DOHH2 (cell line): ENCODE results near the gene CSRNP3.

ENCODE experiments used
- H3F3A ChIP-seq: fragments of 200-600 bp; sonication (generic), shearing (Covaris generic); 2 replicates; pipeline ENCODE4 v1.6.0; 2016; ENCODE audit warnings: antibody characterized with exemption, mild to moderate bottlenecking; ENCODE audit not compliant: control insufficient read depth, insufficient read depth
- H3K27ac ChIP-seq: fragments of 200-600 bp; sonication (generic); 2 replicates; pipeline ENCODE4 v1.5.1; 2014; ENCODE audit warnings: low read depth, mild to moderate bottlenecking, low read length, moderate library complexity
- H3K27me3 ChIP-seq: fragments of 200-600 bp; sonication (generic); 2 replicates; pipeline ENCODE4 v1.6.1; 2014; ENCODE audit warnings: mild to moderate bottlenecking, low read length, mixed read lengths; ENCODE audit not compliant: control insufficient read depth
- H3K36me3 ChIP-seq: fragments of 200-600 bp; sonication (generic); 2 replicates; pipeline ENCODE4 v1.6.1; 2014; ENCODE audit warnings: mild to moderate bottlenecking, low read length, moderate library complexity, mixed read lengths; ENCODE audit not compliant: control insufficient read depth
- H3K4me1 ChIP-seq: fragments of 200-600 bp; sonication (generic); 2 replicates; pipeline ENCODE4 v1.6.1; 2014; ENCODE audit warnings: mild to moderate bottlenecking, low read length, mixed read lengths; ENCODE audit not compliant: control insufficient read depth
- H3K4me2 ChIP-seq: fragments of 200-600 bp; sonication (generic); 2 replicates; pipeline ENCODE4 v1.6.0; 2014; ENCODE audit warnings: mild to moderate bottlenecking, low read length, moderate library complexity
- H3K4me3 ChIP-seq: fragments of 200-600 bp; sonication (generic); 2 replicates; pipeline ENCODE4 v1.5.1; 2014; ENCODE audit warnings: mild to moderate bottlenecking, low read length, mixed read lengths
- H3K79me2 ChIP-seq: fragments of 200-600 bp; sonication (generic); 2 replicates; pipeline ENCODE4 v1.6.1; 2014; ENCODE audit warnings: mild to moderate bottlenecking, low read length, mixed read lengths; ENCODE audit not compliant: control insufficient read depth
- H3K9me2 ChIP-seq: fragments of 200-600 bp; sonication (generic); replicated peaks from 2 replicates; pipeline ENCODE4 v1.6.1; 2014; ENCODE audit warnings: mild to moderate bottlenecking, low read length, mixed read lengths; ENCODE audit not compliant: control insufficient read depth
- H3K9me3 ChIP-seq: fragments of 200-600 bp; sonication (generic); 2 replicates; pipeline ENCODE4 v1.6.1; 2014; ENCODE audit warnings: antibody characterized with exemption, low read length, mixed read lengths; ENCODE audit not compliant: control insufficient read depth, insufficient read depth
- H4K20me1 ChIP-seq: fragments of 200-600 bp; sonication (generic); 2 replicates; pipeline ENCODE4 v1.6.0; 2014; ENCODE audit warnings: low read depth, mild to moderate bottlenecking, antibody characterized with exemption, low read length, moderate library complexity; ENCODE audit not compliant: control insufficient read depth, insufficient read depth
- CTCF ChIP-seq: fragments of 200-600 bp; sonication (generic); IDR thresholded peaks from one replicate; pipeline ENCODE4 v1.5.1; 2014; ENCODE audit warnings: antibody characterized with exemption, mild to moderate bottlenecking, low read depth, low read length; ENCODE audit not compliant: poor library complexity, severe bottlenecking
- EZH2phosphoT487 ChIP-seq: fragments of 200-600 bp; sonication (generic); IDR thresholded peaks from 2 replicates; pipeline ENCODE4 v1.6.1; 2017; ENCODE audit warnings: borderline replicate concordance, mild to moderate bottlenecking, antibody characterized with exemption, low read length, moderate library complexity, mixed read lengths

CSRNP3 gene

DNA sequence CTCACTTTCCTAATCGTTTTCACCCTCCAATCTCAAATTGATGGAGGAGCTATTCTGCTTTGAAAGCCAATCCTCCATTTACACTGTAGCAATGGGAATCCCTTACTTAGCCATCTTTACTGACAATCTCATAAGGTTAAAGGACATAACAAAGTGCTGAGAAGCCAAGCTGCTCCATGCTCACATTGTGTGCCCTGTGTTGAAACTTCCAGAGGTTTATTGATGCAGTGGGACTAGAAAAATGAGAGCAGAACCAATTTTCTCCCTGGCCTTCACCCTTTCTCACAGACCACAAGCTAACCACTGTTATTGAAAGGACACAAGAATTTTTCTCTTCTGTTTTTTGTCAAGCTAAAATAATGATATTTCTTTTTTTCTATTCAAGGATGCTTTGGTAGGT is 63.8 kb downstream of the CSRNP3 start:
- H3K27me3 ChIP-seq: no peaks in the 10 kb centered on the region
- H3K4me3 ChIP-seq: no peak overlapping the region
- 0 out of 2 replicates have a peak, but pooled peaks cover 3% of the 10 kb centered on the region for H3K9me3 ChIP-seq
- H3K27ac ChIP-seq: no peak overlapping the region
- H3K36me3 ChIP-seq: no peaks in the 10 kb centered on the region
- no peaks in the 10 kb centered on the region for H3F3A ChIP-seq
- no peaks in the 10 kb centered on the region for H3K9me2 ChIP-seq
- H3K4me1 ChIP-seq: peaks cover 13% of the 10 kb centered on the region
- H3K4me2 ChIP-seq: no peak overlapping the region
- H4K20me1 ChIP-seq: no peaks in the 10 kb centered on the region
- no peaks in the 10 kb centered on the region for H3K79me2 ChIP-seq
- TF ChIP-seq EZH2phosphoT487: no peak
- TF ChIP-seq CTCF: no peak

DNA sequence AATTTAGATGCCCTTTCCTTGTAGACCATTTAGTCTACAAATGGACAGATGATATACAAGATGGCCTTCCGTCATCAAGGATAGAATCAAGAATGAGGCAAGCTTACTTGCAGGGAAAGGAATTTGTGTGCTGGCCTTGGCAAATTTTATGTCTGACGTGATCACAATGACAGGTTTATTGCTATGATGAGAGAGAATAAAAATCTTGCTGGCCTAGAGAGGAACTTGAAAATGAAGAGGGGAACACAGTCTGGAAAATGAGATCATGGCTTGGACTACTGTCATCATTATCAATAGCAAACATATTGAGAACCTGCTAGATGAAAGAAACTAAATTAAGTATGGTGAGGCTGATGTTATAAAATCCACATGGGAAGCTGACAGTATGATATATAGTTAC is 66.0 kb downstream of the CSRNP3 start:
- peaks cover 13% of the 10 kb centered on the region for H3K4me1 ChIP-seq
- H3K27me3 ChIP-seq: no peaks in the 10 kb centered on the region
- no peaks in the 10 kb centered on the region for H3F3A ChIP-seq
- no peaks in the 10 kb centered on the region for H3K79me2 ChIP-seq
- no peaks in the 10 kb centered on the region for H3K9me3 ChIP-seq
- no peaks in the 10 kb centered on the region for H3K9me2 ChIP-seq
- H3K4me3 ChIP-seq: no peak overlapping the region
- no peaks in the 10 kb centered on the region for H3K36me3 ChIP-seq
- TF ChIP-seq EZH2phosphoT487 (no peak), CTCF (no peak)
- no peaks in the 10 kb centered on the region for H4K20me1 ChIP-seq
- H3K4me2 ChIP-seq: peak overlapping the region; percentile 17
- no peak overlapping the region for H3K27ac ChIP-seq

DNA sequence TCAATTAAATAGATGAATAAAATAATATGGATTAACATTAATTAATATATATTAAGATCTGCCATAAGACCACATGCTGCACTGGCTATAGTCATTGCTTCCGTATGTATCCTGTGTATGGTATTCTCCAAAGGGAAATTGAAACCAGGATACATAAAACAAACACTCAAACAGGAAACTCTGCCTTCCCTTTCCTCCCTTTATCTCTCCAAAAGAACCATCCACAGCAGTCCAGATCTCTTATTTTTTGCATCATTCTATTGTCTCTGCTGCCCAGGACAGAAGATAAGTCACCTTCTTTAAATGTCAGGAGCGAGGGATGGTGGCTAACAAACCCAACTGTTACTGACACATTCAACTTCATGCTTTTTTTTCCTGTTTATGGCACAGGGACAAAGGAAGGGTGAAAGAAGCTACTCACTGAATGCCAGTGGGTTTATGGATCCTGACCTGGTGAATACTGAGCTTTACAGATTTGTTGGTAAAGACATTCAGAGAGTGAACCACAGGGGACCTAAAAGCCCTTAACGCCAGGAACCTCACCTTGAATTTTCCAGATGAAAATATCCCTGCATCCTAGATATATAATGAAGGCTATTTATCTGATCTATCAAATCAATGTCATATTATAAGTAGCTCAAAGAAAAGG is 67.5 kb downstream of the CSRNP3 start:
- Histone ChIP-seq H3K4me2 (no peak overlapping the region), H3K27ac (no peak overlapping the region), H3K4me3 (no peak overlapping the region), H3K9me2 (no peaks in the 10 kb centered on the region), H3F3A (no peaks in the 10 kb centered on the region), H3K4me1 (peaks cover 13% of the 10 kb centered on the region), H3K9me3 (no peaks in the 10 kb centered on the region), H4K20me1 (no peaks in the 10 kb centered on the region), H3K79me2 (no peaks in the 10 kb centered on the region), H3K27me3 (no peaks in the 10 kb centered on the region), H3K36me3 (no peaks in the 10 kb centered on the region)
- TF ChIP-seq CTCF (no peak), EZH2phosphoT487 (no peak)
